Vagina (tissue), 2 donors: Measurements from ENCODE around the gene PPP1CA.

ENCODE experiments used
- POLR2A ChIP-seq, 2 donors: fragments of 450-650 bp; IDR thresholded peaks; one replicate each; pipeline ENCODE4 v1.6.1; 2017; ENCODE audit warnings: antibody characterized with exemption in 2 of 2, mild to moderate bottlenecking in 2 of 2, moderate library complexity in 2 of 2
- TF ChIP-seq, protein P1 (sequence below), 3 experiments: fragments of 450-650 bp in 2 of 3; fragments of 200-600 bp in 1 of 3; sonication (generic) in 1 of 3; IDR thresholded peaks; one replicate each; pipeline ENCODE4 v1.5.1; 2017 to 2019; ENCODE audit warnings: antibody characterized with exemption in 3 of 3, mild to moderate bottlenecking in 2 of 3, moderate library complexity in 2 of 3

DNA sequence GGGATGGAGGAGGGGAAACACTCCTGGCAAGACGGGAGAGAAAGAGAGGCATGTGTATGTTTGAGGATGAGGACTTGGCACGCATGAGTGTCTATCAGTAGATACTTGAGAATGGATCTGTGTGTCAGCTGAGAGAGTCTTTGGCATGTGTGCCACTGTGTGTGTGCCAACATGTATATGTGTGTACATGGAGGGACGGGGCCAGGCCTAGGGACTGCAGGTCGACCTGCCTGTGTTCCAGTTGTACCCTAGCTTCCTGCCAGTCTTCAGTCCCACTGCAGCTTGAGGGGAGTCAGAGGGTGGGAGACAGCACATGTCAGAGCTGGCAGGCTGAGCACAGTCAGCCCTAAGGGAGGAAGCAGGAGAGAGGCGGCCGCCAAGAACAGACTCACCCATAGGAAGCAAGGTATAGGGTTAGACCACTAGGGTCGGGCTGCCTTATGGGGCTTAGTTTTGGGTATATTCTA, 33.9 kb downstream of the PPP1CA start:
- TF ChIP-seq POLR2A (IDR thresholded peaks at IDR 0.05), result no peak
- TF ChIP-seq, protein P1, sequence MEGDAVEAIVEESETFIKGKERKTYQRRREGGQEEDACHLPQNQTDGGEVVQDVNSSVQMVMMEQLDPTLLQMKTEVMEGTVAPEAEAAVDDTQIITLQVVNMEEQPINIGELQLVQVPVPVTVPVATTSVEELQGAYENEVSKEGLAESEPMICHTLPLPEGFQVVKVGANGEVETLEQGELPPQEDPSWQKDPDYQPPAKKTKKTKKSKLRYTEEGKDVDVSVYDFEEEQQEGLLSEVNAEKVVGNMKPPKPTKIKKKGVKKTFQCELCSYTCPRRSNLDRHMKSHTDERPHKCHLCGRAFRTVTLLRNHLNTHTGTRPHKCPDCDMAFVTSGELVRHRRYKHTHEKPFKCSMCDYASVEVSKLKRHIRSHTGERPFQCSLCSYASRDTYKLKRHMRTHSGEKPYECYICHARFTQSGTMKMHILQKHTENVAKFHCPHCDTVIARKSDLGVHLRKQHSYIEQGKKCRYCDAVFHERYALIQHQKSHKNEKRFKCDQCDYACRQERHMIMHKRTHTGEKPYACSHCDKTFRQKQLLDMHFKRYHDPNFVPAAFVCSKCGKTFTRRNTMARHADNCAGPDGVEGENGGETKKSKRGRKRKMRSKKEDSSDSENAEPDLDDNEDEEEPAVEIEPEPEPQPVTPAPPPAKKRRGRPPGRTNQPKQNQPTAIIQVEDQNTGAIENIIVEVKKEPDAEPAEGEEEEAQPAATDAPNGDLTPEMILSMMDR (IDR thresholded peaks at IDR 0.05), result no peak
